ENCODE measurements around the gene CAMSAP1.

The CAMSAP1 gene

GRCh38 chr9:135830496-135830895 lies 76.8 kb downstream of the CAMSAP1 start:
- no peak for DNase-seq
- H3K27me3 Mint-ChIP-seq (ENCODE audit: low read depth, poor library complexity): no peaks in the 10 kb centered on the region
- H3K27ac Mint-ChIP-seq: peak overlapping the region; percentile 50
- peaks cover 87% of the 10 kb centered on the region for H3K36me3 Mint-ChIP-seq (ENCODE audit: low read depth)
- no peak overlapping the region for H3K4me3 Mint-ChIP-seq
- TF ChIP-seq, protein P1, sequence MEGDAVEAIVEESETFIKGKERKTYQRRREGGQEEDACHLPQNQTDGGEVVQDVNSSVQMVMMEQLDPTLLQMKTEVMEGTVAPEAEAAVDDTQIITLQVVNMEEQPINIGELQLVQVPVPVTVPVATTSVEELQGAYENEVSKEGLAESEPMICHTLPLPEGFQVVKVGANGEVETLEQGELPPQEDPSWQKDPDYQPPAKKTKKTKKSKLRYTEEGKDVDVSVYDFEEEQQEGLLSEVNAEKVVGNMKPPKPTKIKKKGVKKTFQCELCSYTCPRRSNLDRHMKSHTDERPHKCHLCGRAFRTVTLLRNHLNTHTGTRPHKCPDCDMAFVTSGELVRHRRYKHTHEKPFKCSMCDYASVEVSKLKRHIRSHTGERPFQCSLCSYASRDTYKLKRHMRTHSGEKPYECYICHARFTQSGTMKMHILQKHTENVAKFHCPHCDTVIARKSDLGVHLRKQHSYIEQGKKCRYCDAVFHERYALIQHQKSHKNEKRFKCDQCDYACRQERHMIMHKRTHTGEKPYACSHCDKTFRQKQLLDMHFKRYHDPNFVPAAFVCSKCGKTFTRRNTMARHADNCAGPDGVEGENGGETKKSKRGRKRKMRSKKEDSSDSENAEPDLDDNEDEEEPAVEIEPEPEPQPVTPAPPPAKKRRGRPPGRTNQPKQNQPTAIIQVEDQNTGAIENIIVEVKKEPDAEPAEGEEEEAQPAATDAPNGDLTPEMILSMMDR (IDR thresholded peaks at IDR 0.05): no peak
- no peaks in the 10 kb centered on the region for H3K4me1 Mint-ChIP-seq
- H3K9me3 Mint-ChIP-seq: peaks cover 30% of the 10 kb centered on the region

GRCh38 chr9:135828656-135829055 lies 78.7 kb downstream of the CAMSAP1 start:
- H3K27me3 Mint-ChIP-seq (ENCODE audit: low read depth, poor library complexity): no peaks in the 10 kb centered on the region
- peaks cover 77% of the 10 kb centered on the region for H3K36me3 Mint-ChIP-seq (ENCODE audit: low read depth)
- H3K4me1 Mint-ChIP-seq: no peaks in the 10 kb centered on the region
- no peak for DNase-seq
- H3K27ac Mint-ChIP-seq: no peak overlapping the region
- no peak overlapping the region for H3K4me3 Mint-ChIP-seq
- TF ChIP-seq, protein P1 (IDR thresholded peaks at IDR 0.05): no peak
- peaks cover 30% of the 10 kb centered on the region for H3K9me3 Mint-ChIP-seq

DNA sequence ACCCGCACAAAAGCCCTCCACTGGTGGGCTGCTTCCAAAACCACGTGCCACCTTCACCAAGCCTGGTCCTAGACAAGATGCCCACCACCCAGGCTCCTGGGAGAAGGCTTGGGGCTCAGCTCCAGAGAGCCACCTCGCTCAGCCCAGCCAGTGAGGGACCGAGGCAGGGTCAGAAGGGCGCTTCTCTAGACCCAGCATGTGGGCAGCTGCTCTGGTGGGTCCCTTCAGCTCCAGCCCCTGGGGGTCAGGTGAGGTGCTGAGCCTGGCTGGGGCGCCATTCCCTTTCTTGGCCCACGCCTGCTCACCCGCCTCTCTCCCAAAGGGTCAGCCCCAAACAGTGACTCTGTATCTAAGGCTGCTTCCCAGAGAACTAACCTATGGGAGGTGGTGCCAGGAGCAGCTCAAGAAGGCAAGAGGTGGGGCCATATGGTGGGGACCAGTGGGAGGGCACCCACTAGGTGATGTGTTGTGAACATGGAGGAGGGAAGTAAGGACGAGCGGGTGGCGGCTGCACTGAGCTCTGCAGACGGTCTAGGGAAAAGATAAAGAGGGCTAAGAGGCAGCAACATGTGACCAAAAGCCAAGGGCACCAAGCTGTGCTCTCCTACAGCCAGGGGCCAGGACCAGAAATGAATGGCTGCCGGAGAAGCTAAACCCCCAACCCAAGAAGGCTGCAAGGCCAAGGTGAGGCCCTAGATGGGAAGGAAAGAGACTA lies 79.3 kb downstream of the CAMSAP1 start:
- TF ChIP-seq, protein P1 (IDR thresholded peaks at IDR 0.05): no peak
- H3K4me3 Mint-ChIP-seq: no peak overlapping the region
- H3K27me3 Mint-ChIP-seq (ENCODE audit: low read depth, poor library complexity): no peaks in the 10 kb centered on the region
- H3K9me3 Mint-ChIP-seq: peaks cover 30% of the 10 kb centered on the region
- H3K4me1 Mint-ChIP-seq: no peaks in the 10 kb centered on the region
- peaks cover 77% of the 10 kb centered on the region for H3K36me3 Mint-ChIP-seq (ENCODE audit: low read depth)
- no peak for DNase-seq
- H3K27ac Mint-ChIP-seq: peak overlapping the region; percentile 85

GRCh38 chr9:135827301-135827700 lies 80.0 kb downstream of the CAMSAP1 start:
- DNase-seq: no peak
- Mint-ChIP-seq H3K27me3 (ENCODE audit: low read depth, poor library complexity) (no peaks in the 10 kb centered on the region), H3K4me3 (no peak overlapping the region), H3K4me1 (no peaks in the 10 kb centered on the region), H3K9me3 (peaks cover 30% of the 10 kb centered on the region), H3K27ac (peak overlapping the region; percentile 39), H3K36me3 (ENCODE audit: low read depth) (peaks cover 78% of the 10 kb centered on the region)
- TF ChIP-seq, protein P1 (IDR thresholded peaks at IDR 0.05): no peak

- no peaks in the 10 kb centered on the region for H3K27me3 Mint-ChIP-seq (ENCODE audit: low read depth, poor library complexity)
Measured at GRCh38 chr9:135826188-135826545, 81.2 kb downstream of the CAMSAP1 start.

More at GRCh38 chr9:135826188-135826545, 81.2 kb downstream of the CAMSAP1 start:
- no peak for DNase-seq
- no peaks in the 10 kb centered on the region for H3K4me1 Mint-ChIP-seq
- H3K36me3 Mint-ChIP-seq (ENCODE audit: low read depth): peaks cover 77% of the 10 kb centered on the region
- peaks cover 26% of the 10 kb centered on the region for H3K9me3 Mint-ChIP-seq
- H3K27ac Mint-ChIP-seq: peak overlapping the region; percentile 92
- H3K4me3 Mint-ChIP-seq: no peak overlapping the region
- TF ChIP-seq, protein P1 (IDR thresholded peaks at IDR 0.05): no peak

All from nephron progenitor cell (in vitro differentiated cells).